Fibroblast of skin of left quadriceps (primary cell): ENCODE results near the gene KLF4.

Experiments used
- DNase-seq, 2 experiments: peaks; one replicate each; pipeline ENCODE4 v3.0.0-alpha.2; 2013; ENCODE audit warnings: low read depth in 2 of 2

KLF4 gene

GRCh38 chr9:107447834-107448233, 41.7 kb downstream of the KLF4 start:
- DNase-seq: no peak

- DNase-seq: no peak
These were observed 42.5 kb downstream of the KLF4 start for GRCh38 chr9:107447081-107447480.

- DNase-seq: no peak
These were observed 43.1 kb downstream of the KLF4 start for GRCh38 chr9:107446491-107446890.

GRCh38 chr9:107443786-107444185, 45.8 kb downstream of the KLF4 start:
- no peak for DNase-seq

DNA sequence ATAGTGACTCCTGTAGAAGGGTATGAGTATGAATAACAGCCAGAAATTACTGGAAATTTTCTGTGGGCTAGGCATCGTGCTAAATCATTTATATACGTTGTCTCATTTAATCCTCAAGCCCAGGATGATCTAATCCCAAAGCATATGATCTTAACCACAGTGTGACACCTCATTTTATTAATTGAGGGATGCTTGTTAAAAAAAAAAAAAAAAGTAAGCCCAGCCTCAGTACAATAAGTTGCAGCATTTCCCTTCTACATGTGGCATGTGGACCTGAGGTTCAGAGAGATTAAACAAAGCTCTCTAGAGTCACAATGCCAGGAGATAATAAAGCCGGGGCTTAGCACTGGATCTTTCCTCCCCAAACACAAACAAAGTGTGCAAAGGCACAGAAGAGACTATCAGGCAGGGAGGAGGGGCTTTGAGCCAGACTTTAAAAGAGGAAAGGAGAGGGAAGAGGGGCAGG, 49.5 kb downstream of the KLF4 start:
- DNase-seq: peak; percentile 88 to 90

DNA sequence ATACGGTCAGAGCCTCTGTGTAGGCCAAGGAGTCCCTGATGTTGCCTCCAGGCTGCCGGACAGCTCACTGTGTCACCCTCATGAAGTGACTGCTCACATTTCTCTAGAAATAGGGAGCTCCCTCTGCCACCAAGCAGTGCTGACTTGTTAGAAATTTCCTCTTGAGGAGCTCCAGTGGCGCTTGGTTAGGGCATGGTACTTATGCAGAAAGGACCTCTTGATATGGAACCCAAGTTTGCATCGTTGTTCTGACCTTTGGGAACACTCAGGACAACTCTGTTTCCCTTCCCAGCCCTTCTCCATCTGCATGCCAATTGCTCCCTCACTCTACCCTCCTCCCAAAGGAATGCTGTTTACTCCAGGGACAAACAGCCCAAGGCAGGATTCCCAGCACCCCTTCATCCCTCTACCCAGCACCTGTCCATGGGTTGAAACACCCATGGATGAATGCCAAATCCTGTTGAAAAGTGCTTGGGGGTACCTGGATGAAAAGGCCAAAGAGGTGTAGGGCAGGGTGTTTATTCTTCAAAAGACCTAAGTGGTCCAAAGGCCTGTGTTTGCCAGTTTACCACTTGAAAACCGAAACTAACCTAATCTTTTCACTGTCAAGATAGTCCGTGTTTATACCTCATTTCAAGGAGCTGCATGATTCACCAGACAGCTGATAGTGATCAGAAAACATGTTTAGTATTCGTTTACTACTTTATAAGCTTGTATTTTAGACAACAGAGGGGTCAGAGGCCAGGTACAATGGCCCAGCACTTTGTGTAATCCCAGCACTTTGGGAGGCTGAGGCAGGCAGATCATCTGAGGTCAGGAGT, 51.1 kb downstream of the KLF4 start:
- DNase-seq: no peak

DNA sequence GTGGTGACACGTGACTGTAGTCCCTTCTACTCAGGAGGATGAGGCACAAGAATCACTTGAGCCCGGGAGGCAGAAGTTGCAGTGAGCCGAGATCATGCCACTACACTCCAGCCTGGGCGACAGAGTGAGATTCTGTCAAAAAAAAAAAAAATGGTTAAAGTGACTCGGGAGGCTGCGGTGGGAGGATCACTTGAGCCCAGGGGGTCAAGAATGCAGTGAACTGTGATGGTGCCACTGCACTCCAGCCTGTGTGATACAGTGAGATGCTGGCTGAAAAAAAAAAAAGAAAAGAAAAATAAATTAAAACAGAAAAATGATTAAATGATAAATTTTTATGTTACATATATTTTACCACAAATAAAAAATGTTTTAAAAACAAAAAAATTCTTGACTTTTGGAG, 51.9 kb downstream of the KLF4 start:
- DNase-seq: no peak

- DNase-seq: no peak
These were observed 54.2 kb downstream of the KLF4 start for GRCh38 chr9:107435415-107435814.
